GM19452 (cell line): ENCODE data around the gene PRKCB.
"Not testable (repeated sequence)": the region's sequence is repeated elsewhere in the genome, so short reads cannot be mapped to it uniquely, and the experiment has no call there.

Source experiments
- ATAC-seq: cut with Tn5 transposase; IDR thresholded peaks from one replicate; pipeline ENCODE4 v1.9.1; 2021; ENCODE audit not compliant: unreplicated experiment

PRKCB gene

DNA sequence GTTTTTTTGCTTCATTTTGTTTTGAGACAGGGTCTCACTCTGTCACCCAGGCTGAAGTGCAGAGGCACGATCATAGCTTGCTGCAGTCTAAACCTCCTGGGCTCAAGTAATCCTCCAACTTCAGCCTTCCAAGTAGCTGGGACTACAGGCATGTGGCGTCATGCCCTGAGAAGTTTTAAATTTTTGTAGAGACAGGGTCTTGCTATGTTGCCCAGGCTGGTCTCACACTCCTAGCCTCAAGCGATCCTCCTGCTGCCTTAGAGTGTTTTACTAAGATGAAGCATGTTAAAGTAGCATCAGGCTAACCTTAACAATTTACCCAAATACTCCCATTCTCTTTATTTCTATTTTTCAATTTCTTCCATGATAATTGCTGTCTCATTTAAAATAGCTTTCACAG lies 371.1 kb downstream of the PRKCB start:
- no peak for ATAC-seq

DNA sequence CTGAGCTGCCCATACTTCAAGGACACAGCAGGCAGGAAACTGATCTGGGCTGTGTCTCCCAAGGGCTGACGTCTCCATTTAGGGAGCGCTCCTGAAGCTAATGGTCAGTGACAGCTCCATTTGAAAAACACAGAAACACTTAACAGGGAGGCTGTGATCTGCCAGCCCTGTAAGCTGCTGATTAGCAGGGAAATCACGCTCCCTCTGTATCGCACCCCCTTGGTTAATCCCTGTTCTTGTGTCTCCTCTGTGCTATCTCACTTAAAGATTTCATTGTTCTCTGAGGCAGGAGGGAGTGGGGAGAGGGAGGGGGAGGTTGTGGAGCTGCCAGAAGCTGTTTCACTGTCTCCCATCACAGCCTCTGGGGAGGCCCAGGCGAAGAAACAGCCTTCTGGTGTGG lies 372.9 kb downstream of the PRKCB start:
- no peak for ATAC-seq

DNA sequence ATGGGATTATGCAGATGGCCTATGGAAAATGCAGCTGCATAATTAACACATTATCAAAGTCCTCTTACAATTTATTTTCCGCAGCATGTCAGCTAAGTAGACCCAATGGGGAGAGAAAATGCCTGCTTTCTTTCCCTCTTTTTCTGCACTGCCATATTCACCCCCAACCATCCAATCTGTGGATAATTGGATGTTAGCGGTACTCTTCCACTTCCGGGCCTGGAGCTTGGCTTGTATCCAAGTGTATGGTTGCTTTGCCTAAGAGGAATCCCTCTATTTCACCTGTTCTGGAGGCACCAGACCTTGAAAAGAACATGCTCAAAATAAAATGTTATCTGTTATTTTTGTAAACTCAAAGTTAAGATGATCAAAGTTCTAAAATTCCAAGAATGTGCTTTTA lies 379.2 kb downstream of the PRKCB start:
- ATAC-seq, result no peak

DNA sequence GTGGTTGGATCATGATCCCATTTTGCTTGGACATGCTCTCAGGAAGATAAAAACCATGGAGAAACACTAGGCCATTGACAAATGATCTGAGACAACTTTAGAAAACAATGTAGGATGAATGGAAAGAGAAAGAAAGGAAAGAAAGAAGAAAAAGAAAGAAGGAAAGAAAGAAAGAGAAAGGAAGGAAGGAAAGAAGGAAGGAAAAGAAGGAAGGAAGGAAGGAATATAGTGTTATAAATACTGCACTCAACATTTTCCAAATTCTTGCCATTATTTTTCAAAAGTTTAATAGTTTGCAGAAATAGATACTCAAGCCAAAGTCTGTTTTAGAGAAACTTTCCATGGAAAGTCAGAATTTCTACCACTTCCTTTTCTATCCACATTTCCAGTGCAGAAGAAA lies 381.2 kb downstream of the PRKCB start:
- no peak for ATAC-seq

DNA sequence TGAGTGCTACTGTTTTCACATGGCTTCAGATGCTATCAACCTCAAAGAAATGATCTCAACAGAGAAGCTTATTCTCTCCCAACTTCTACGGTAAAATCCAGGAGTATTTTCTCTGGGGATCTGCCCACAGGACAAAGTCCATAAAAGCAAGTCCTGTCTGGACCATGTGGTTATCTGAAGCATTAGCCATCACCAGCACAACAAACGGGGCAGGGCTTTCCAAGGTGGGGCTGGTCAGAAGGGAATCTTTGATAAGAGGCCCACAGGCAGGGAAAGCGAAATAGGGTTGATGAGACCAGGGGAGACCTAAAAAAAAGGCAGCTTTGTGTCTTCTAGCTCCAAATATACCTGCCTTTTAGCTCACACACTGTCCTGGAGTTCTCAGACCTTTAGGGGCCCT lies 381.7 kb downstream of the PRKCB start:
- no peak for ATAC-seq

DNA sequence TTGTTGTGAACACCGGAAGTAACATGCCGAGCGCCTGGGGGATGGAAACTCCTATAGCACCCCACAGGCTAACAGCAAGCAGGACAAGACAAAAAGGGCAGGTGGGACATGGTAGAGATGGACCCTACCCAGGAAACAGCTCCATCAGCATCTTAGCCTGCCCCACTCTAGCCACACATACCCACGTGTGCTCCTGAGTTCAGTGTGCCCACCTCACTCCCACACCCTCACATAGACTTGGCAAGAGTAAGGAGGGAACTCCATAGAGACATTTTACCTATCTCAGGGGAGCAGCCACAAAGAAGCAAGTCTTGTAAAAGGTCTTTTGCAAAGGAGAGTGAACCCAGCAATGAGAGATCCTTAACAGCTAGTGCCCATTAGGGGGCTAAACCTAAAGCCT lies 382.5 kb downstream of the PRKCB start:
- ATAC-seq, result no peak

DNA sequence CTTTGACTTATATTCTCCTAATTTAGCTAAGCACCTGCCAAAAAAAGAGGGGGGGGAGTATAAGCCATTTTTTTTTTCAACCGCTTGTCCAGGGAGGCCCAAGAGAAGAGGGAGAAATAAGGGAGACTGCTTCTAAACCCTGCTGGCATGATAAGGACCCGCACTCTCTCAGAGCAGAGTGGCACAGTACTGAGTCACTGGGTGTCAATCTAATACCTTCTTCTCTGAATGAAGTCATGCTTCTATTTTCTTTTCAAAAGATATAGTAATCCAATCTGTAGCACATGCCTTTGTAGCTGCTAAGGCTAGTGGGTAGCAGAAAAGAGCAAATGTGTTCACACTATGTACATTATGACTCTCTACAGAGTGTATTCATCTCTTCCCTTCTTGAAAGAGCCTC lies 385.4 kb downstream of the PRKCB start:
- ATAC-seq, result no peak

DNA sequence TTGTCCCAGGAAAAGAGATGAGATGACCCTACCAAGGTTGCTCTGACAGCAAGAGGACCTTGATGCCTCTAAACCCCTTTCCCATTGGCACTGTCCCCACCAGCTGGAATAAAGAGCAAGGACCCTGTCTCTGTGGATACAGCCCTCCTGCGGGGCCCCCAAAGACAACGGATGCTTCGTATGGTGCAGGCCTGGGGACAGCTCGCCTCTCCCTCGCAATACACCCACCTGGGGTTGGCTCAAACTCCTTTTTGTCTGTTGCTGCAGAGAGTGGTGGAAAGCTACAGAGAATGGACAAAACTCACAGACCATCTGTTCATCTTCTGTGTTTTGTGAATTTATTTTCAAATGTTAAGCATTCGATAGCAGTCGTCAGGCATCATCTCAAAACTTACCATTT lies 392.7 kb downstream of the PRKCB start:
- no peak for ATAC-seq

DNA sequence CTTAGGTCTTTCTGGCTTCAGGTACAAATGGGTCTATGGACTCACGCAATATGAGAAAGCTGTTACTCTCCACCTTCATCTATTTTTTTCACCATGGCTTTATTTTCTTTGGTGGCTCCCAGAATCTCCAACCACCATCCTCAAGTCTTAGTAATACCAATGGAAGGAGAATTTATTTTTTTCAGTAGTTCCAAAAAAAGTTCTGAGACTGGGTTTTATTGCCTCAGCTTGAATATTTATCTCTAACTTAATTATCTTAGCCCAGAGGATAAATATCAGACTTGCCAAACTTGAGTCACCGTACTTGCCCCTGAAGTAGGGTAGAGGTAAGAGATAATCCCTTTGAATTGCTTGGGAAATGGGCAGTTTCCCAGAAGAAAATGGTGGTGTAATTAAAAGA lies 397.2 kb downstream of the PRKCB start:
- ATAC-seq, result no peak

DNA sequence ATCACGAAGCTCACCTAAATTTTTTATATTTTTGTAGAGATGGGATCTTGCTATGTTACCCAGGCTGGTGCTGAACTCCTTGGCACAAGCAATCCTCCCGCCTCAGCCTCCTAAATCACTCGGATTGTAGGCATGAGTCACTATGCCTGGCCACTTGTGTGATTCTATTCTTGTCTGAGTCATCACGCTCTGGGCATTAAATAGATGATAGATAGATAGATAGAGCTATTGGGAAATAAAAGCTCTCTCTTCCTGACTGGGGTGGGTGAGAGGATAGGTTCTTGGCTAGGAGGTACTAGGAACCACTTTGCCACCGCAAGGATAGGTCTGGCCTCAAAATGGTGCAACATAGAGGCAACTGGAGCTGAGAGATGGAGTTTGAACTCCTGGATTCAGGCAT lies 399.0 kb downstream of the PRKCB start:
- ATAC-seq, result no peak

DNA sequence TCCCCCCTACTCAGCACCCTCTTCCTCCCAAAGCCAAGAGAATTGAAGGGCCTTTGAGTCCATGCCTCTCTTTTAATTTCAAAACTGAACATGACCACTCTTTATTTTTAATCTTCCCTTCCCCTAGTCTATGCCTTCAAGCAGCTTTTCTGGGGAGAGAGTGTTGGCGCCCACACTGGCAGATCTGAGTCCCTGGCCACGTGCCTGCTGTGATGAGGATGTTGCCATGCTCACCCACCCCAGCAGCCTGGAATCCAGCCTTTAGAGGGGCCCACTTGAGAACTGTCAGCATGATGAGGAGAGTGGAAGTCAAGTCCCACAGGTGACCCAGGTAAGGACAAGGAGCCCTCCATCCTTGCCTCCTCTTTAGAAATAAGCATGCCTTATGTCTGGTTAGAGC lies 400.0 kb downstream of the PRKCB start:
- no peak for ATAC-seq

DNA sequence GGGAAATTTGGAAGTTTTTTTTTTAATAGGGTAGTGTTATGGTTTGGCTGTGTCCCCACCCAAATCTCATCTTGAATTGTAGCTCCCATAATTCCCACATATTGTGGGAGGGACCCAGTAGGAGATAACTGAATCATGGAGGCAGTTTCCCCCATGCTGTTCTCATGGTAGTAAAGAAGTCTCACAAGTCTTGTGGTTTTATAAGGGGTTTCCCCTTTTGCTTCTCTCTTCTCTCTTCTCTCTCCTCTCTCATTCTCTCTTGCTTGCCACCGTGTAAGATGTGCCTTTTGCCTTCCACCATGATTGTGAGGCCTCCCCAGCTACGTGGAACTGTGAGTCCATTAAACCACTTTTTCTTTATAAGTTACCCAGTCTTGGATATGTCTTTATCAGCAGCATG lies 403.1 kb downstream of the PRKCB start:
- not testable (repeated sequence) for ATAC-seq

DNA sequence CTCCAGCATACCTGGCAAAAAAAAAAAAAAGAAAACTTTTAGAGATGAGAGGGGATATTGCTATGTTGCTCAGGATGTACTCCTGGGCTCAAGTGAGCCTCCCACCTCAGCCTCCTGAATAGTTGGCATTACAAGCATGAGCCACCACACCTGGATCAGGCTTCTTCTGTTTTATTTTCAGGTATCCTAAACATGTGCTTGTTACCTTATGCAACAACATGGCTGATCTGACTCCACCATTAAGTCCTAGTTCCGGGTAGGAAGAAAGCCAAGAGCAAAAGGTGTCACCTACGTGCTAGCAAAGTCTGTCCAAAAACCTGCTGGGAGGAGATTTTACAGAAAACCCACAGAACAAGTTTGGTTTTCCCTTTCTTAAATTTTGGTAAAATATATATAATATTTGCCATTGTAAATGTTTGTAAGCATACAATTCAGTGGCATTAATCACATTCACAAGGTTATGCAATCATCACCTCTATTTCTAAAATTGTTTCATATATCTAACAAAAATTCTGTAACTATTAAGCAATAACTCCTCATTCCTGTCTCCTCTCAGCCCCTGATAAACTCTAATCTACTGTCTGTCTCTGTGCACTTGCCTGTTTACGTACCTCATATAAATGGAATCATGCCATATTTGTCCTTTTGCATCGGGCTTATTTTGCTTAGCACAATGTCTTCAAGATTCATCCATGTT lies 411.3 kb downstream of the PRKCB start:
- no peak for ATAC-seq

DNA sequence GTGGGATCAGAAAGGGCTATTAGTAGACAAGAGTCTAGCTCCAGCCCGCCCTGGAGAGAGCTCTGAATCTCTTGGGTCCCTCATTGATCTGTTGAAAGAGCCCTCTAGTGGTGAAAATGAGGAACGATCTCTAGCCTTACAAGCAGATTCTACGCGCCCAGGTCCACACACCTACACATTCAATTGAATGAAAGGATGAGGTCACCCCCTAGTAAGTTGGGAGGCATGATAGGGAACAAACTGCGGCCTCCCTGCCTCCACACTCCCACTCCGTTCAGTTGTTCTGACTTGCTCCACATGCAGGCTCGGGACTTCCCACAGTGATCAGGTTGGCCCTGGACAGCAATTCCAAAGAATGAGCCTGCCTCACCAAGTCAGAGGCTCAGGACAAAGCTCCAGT lies 417.4 kb downstream of the PRKCB start:
- ATAC-seq, result no peak

DNA sequence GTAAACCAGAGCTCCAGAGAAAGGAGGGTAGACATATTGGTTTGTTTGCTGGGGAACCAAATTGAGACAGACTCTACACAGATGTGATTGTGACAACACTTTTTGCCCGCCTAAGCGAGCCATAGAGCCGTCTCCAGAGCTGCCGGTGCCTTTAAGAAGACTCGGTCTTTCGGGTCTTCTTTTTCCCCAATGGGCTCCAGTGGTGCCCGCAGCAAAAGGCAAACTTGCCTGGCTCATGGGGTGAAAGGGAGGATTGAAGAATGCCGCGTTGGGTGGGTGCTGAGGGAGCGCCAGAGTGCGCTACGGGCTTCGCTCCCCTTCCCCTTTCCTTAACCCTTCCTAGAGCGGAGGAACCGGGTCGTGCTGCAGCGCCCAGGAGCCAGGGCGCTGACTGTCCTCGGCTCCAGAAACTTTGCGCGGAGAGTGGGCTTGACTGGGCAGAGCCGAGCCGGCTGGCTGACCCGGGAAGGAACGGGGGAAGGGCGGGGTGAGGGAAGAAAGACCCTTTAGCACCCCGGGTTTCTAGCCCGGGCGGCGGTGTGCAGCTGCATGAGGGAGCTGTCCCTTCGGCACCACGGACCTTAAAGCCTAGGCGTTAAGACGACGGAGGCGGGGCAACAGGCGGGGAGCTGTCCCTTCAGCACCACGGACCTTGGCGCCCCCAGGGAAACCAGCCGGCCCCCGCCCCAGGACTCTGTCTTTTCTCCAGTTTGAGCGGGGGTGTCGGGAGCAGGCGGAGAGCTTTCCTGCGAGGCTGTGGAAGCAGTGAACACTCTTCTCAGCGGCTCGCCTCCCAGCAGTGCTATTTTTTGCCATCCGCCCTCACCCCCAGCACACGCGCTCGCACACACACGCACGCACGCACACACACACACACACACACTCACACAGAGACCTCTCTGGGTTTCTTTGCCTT lies 419.9 kb downstream of the PRKCB start, which contains the start of gene CACNG3:
TSS of gene CACNG3 (plus strand) at position 880 of the 916 bp plus-strand sequence. CDS start 420 bp downstream, outside the sequence.
- no peak for ATAC-seq

DNA sequence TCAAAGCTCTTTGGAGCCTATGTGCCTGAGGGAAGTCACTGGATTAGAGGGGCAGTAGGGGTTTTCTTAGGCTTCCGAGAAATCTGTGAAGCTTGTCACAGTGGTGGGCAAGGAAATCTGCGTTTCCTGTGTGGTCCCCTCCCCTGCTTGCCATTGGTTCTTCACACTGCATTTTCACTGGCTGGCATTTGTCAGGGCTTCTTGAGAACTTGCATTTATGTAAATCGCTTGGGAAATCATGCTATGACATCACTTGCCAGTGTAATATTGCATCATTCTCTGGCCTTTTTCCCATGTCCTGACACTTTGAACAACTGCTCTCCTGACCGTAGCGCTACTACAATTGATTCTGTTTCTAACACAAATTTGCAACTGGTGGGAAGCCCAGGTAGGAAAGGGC lies 422.2 kb downstream of the PRKCB start:
- no peak for ATAC-seq

DNA sequence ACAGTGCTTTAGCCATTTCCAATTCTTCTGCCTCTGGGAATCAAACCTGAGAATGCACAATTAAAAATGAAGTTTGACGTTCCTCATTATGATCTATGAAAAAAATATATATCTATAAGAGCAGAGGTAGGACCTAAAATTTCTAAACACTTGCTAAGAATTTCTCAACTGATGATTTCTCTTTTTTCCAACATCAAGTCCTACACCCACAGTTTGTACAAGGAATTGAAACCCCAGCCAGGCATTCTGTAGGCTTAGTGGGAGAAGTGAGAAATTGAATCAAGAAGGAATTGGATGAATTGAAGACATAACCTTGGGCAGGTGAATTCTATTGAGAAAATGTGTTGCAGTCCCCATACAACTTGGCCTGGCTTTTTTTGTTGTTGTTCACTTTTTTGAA lies 423.0 kb downstream of the PRKCB start:
- ATAC-seq, result no peak

DNA sequence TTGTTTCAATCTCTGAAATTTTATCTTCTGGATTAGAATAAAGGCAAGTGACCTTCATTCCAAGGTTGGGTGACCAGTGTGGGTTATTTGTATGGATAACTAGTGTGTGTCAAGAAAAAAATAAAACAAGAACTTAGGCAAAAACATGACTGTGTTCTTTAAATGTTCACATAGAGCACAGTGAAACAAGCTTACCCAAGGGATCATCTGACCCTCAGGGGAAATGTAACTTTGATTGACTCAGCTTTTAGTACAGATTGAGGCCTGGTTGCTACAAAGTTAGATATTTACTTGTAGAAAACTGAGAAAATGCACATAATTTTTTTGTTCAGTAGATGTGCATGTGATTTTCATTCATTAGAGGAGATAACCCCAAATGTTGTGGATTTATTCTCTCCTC lies 427.0 kb downstream of the PRKCB start:
- ATAC-seq, result no peak
